Panc1 (cell line): Measurements from ENCODE around the gene HPCAL1. TPM values are rescaled to one million over a fixed set of nuclear protein-coding genes. Genes with fewer than 3 reads are reported as not detected.

ENCODE experiments used
- ATAC-seq: fragments of 200-7000 bp; cut with Tn5 transposase; 2 replicates; pipeline ENCODE4 v1.9.1; 2020; ENCODE audit warnings: mild to moderate bottlenecking, moderate library complexity
- BruUV-seq: library from RNA; stranded (reverse); fragments of 400-500 nt; replicated peaks from 2 replicates; lab custom pipeline; 2021; lab: Mats Ljungman, UMichigan
- CTCF ChIA-PET: fragments of 300-600 bp; sonication (Branson Sonifier 250); formaldehyde crosslinking; loops from one replicate; lab custom pipeline; 2022; ENCODE audit warnings: antibody characterized with exemption; lab: Charles Lee
- POLR2A ChIA-PET: fragments of 300-600 bp; sonication (Branson Sonifier 250); formaldehyde crosslinking; loops from one replicate; lab custom pipeline; 2022; ENCODE audit warnings: antibody characterized with exemption; lab: Charles Lee
- DNase-seq: peaks from one replicate; pipeline ENCODE4 v3.0.0-alpha.2; 2010; ENCODE audit warnings: low read depth, low spot score
- H3K27ac ChIP-seq: 2 replicates; pipeline ENCODE4 v1.5.1; 2011; ENCODE audit warnings: mild to moderate bottlenecking, low read length, inconsistent platforms
- H3K27me3 ChIP-seq: fragments of 200-500 bp; sonication (Bioruptor generic); 2 replicates; pipeline ENCODE4 v1.6.0; 2014; ENCODE audit warnings: low read length, inconsistent platforms; ENCODE audit not compliant: control insufficient read depth, insufficient read depth
- H3K36me3 ChIP-seq: fragments of 200-500 bp; sonication (Bioruptor generic); 2 replicates; pipeline ENCODE4 v1.5.1; 2014; ENCODE audit warnings: inconsistent platforms, mild to moderate bottlenecking, low read length, moderate library complexity; ENCODE audit not compliant: control insufficient read depth, insufficient read depth
- H3K4me1 ChIP-seq: 2 replicates; pipeline ENCODE4 v1.5.1; 2011; ENCODE audit warnings: inconsistent platforms, mild to moderate bottlenecking, low read length, moderate library complexity; ENCODE audit not compliant: control insufficient read depth, insufficient read depth
- H3K4me3 ChIP-seq, 2 experiments: 2 replicates each; pipeline ENCODE4 v1.5.1; 2011 to 2012; ENCODE audit warnings: low read depth in 2 of 2, low read length in 2 of 2, mild to moderate bottlenecking in 2 of 2, inconsistent platforms in 1 of 2, moderate library complexity in 1 of 2
- H3K9me3 ChIP-seq: fragments of 200-500 bp; sonication (Bioruptor generic); 2 replicates; pipeline ENCODE4 v1.5.1; 2014; ENCODE audit warnings: low read depth, mild to moderate bottlenecking, inconsistent platforms, low read length, moderate library complexity; ENCODE audit not compliant: control insufficient read depth, insufficient read depth
- CTCF ChIP-seq: fragments of 450-650 bp; IDR thresholded peaks from 2 replicates; pipeline ENCODE4 v1.5.1; 2017; ENCODE audit warnings: mild to moderate bottlenecking
- POLR2AphosphoS5 ChIP-seq: IDR thresholded peaks from 2 replicates; pipeline ENCODE4 v1.6.1; 2012; ENCODE audit warnings: mild to moderate bottlenecking, low read depth, low read length, moderate library complexity
- SIN3A ChIP-seq: IDR thresholded peaks from 2 replicates; pipeline ENCODE4 v1.6.1; 2012; ENCODE audit warnings: low read depth, mild to moderate bottlenecking, low read length, moderate library complexity, borderline replicate concordance; ENCODE audit not compliant: insufficient read depth
- TCF7L2 ChIP-seq: IDR thresholded peaks from 2 replicates; pipeline ENCODE4 v1.6.1; 2011; ENCODE audit warnings: mild to moderate bottlenecking, low read depth, low read length, inconsistent platforms
- in situ Hi-C: cut with HindIII; loops from 2 replicates; pipeline ENCODE4 v1.10.0; 2016; ENCODE audit warnings: low sequenced_read_pairs, low pct_unique_long_range_greater_than_20kb
- intact Hi-C: fragments of 100-400 bp; cut with micrococcal nuclease; formaldehyde crosslinking; loops from one replicate; pipeline ENCODE4 v1.10.0; 2022; ENCODE audit not compliant: unreplicated experiment
- total RNA-seq: library from RNA; stranded (reverse); gene quantifications from one replicate; pipeline ENCODE4 v1.2.1, GENCODE V29; 2021; ENCODE audit not compliant: unreplicated experiment
- TF ChIP-seq, protein P1 (sequence below), 2 experiments: IDR thresholded peaks; 2 replicates each; pipeline ENCODE4 v1.6.1; 2011 to 2012; ENCODE audit warnings: low read depth in 2 of 2, control low read depth in 1 of 2, low read length in 1 of 2, mild to moderate bottlenecking in 1 of 2, moderate library complexity in 1 of 2; ENCODE audit not compliant: insufficient read depth in 1 of 2

HPCAL1 gene
- total RNA-seq, 1 experiment from 2014 or later, result 234 TPM

- intact Hi-C loops, result no loop called here
- no peak overlapping the region for H3K27ac ChIP-seq
- ATAC-seq, result no peak
- H3K4me1 ChIP-seq, result no peaks in the 10 kb centered on the region
- BruUV-seq, result no TSS peak
- no peaks in the 10 kb centered on the region for H3K36me3 ChIP-seq
- CTCF ChIA-PET, result interaction anchor here (1.0 kb wide), 1 partner anchor 76 kb away, joined by 12 read pairs; no protein-coding TSS in a partner anchor
- no peak overlapping the region for H3K4me3 ChIP-seq
- no peak for TF ChIP-seq CTCF
- no peak for TF ChIP-seq SIN3A
- TF ChIP-seq, protein P1, sequence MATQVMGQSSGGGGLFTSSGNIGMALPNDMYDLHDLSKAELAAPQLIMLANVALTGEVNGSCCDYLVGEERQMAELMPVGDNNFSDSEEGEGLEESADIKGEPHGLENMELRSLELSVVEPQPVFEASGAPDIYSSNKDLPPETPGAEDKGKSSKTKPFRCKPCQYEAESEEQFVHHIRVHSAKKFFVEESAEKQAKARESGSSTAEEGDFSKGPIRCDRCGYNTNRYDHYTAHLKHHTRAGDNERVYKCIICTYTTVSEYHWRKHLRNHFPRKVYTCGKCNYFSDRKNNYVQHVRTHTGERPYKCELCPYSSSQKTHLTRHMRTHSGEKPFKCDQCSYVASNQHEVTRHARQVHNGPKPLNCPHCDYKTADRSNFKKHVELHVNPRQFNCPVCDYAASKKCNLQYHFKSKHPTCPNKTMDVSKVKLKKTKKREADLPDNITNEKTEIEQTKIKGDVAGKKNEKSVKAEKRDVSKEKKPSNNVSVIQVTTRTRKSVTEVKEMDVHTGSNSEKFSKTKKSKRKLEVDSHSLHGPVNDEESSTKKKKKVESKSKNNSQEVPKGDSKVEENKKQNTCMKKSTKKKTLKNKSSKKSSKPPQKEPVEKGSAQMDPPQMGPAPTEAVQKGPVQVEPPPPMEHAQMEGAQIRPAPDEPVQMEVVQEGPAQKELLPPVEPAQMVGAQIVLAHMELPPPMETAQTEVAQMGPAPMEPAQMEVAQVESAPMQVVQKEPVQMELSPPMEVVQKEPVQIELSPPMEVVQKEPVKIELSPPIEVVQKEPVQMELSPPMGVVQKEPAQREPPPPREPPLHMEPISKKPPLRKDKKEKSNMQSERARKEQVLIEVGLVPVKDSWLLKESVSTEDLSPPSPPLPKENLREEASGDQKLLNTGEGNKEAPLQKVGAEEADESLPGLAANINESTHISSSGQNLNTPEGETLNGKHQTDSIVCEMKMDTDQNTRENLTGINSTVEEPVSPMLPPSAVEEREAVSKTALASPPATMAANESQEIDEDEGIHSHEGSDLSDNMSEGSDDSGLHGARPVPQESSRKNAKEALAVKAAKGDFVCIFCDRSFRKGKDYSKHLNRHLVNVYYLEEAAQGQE (IDR thresholded peaks at IDR 0.05; ENCODE audit: insufficient read depth in 1 of 2, low read depth in 2 of 2, low read length in 1 of 2), result no peak
- TF ChIP-seq POLR2AphosphoS5, result no peak
- TF ChIP-seq TCF7L2, result no peak
- no peaks in the 10 kb centered on the region for H3K27me3 ChIP-seq
- in situ Hi-C loops, result no loop called here
- POLR2A ChIA-PET, result no interaction called here
- no peaks in the 10 kb centered on the region for H3K9me3 ChIP-seq
- no peak for DNase-seq
Observed at GRCh38 chr2:10471046-10471571, 168.4 kb downstream of the HPCAL1 start.

DNA sequence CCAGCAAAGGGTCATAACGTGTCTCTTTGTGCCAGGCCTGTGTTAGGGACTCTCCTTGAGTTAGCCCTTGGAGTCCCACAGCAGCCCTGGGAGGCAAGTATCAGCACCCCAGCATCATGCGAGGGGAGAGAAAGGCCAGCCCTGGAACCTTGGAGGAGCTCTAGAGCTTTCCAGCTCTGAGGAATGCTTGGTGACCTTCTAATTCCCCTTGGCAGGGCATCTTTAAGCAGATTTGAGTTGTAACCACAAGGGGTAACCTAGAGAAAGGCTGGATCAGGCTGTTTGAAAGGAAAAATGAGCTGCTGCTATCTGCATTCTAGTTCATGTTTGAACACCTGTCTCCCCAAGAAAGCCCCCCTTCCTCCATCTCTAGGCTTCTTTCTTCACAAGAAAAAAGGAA is 169.3 kb downstream of the HPCAL1 start:
- Histone ChIP-seq H3K36me3 (no peaks in the 10 kb centered on the region), H3K4me1 (no peaks in the 10 kb centered on the region), H3K9me3 (no peaks in the 10 kb centered on the region), H3K27ac (no peak overlapping the region), H3K4me3 (no peak overlapping the region), H3K27me3 (no peaks in the 10 kb centered on the region)
- in situ Hi-C loops (no loop called here), intact Hi-C loops (no loop called here)
- ChIA-PET CTCF (interaction anchor here (1.0 kb wide), 1 partner anchor 75 kb away, joined by 12 read pairs; no protein-coding TSS in a partner anchor), POLR2A (interaction anchor here (0.6 to 1.7 kb wide), 2 partner anchors 26 to 124 kb away, joined by 3 read pairs; no protein-coding TSS in a partner anchor)
- ATAC-seq (peak; percentile 32; the same call in 1 of the 2 replicates), DNase-seq (no peak)
- TF ChIP-seq TCF7L2, result no peak
- TF ChIP-seq SIN3A, result no peak
- TF ChIP-seq CTCF, result no peak
- TF ChIP-seq, protein P1 (IDR thresholded peaks at IDR 0.05; ENCODE audit: insufficient read depth in 1 of 2, low read depth in 2 of 2, low read length in 1 of 2), result no peak
- no peak for TF ChIP-seq POLR2AphosphoS5
- BruUV-seq, result no TSS peak
